ENCODE data around the gene PTPN23. TPM values are rescaled to one million over a fixed set of nuclear protein-coding genes. Genes with fewer than 3 reads are reported as not detected.

Gene PTPN23
- total RNA-seq, 1 donor = 14.3 TPM

DNA sequence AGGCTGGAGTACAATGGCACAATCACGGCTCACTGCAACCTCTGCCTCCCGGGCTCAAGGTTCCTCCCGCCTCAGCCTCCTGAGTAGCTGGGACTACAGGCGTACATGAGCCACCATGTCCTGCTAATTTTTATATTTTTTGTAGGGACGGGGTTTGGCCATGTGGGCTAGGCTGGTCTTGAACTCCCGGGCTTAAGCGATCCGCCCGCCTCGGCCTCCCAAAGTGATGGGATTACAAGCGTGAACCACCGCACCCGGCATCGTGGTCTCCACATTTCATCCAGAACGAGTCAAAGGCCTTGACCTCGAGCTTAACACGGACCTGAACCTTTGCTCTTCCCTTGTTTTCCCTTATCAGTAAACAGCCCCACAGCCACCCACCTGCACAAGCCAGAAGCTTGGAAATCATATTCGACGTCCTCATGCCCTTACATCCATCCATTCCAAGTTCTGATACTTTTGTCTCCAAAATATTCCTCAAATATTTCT is 1.4 kb upstream of the PTPN23 start:
- peak overlapping the region; percentile 95 for H3K4me3 ChIP-seq (ENCODE audit: low read depth, low read length)
- TF ChIP-seq, protein P1, sequence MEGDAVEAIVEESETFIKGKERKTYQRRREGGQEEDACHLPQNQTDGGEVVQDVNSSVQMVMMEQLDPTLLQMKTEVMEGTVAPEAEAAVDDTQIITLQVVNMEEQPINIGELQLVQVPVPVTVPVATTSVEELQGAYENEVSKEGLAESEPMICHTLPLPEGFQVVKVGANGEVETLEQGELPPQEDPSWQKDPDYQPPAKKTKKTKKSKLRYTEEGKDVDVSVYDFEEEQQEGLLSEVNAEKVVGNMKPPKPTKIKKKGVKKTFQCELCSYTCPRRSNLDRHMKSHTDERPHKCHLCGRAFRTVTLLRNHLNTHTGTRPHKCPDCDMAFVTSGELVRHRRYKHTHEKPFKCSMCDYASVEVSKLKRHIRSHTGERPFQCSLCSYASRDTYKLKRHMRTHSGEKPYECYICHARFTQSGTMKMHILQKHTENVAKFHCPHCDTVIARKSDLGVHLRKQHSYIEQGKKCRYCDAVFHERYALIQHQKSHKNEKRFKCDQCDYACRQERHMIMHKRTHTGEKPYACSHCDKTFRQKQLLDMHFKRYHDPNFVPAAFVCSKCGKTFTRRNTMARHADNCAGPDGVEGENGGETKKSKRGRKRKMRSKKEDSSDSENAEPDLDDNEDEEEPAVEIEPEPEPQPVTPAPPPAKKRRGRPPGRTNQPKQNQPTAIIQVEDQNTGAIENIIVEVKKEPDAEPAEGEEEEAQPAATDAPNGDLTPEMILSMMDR (IDR thresholded peaks at IDR 0.05; ENCODE audit: insufficient read depth, low read length) = no peak
- no peak for DNase-seq (ENCODE audit: low read depth)

GRCh38 chr3:47380026-47380600 is 708 bp upstream of the PTPN23 start:
- TF ChIP-seq, protein P1 (IDR thresholded peaks at IDR 0.05; ENCODE audit: insufficient read depth, low read length) = no peak
- H3K4me3 ChIP-seq (ENCODE audit: low read depth, low read length) = peak overlapping the region; percentile 95
- no peak for DNase-seq (ENCODE audit: low read depth)

GRCh38 chr3:47381317-47382157 is 716 bp downstream of the PTPN23 start:
- peak; percentile 78 for DNase-seq (ENCODE audit: low read depth)
- peak overlapping the region; percentile 95 for H3K4me3 ChIP-seq (ENCODE audit: low read depth, low read length)
- TF ChIP-seq, protein P1 (IDR thresholded peaks at IDR 0.05; ENCODE audit: insufficient read depth, low read length) = no peak

DNA sequence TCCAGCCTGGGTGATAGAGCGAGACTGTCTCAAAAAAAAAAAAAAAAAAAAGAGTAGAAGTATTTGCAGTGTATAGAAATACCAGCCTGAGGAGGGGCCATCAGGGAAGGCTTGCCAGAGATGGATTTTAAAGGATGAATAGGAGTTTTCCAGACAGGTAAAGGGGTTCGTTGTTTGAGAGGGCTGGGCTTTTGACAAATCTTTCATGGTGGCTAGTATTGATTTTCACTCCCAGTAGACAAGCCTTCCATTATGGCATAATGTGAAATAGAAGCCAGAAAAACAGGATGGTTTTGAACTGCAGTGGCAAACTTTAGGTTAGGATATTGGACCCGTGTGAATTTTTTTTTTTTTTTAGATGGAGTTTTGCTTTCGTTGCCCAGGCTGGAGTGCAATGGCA is 3.6 kb downstream of the PTPN23 start:
- DNase-seq (ENCODE audit: low read depth) = no peak
- TF ChIP-seq, protein P1 (IDR thresholded peaks at IDR 0.05; ENCODE audit: insufficient read depth, low read length) = no peak
- H3K4me3 ChIP-seq (ENCODE audit: low read depth, low read length) = no peak overlapping the region

- DNase-seq (ENCODE audit: low read depth) = peak; percentile 49
- no peak overlapping the region for H3K4me3 ChIP-seq (ENCODE audit: low read depth, low read length)
- TF ChIP-seq, protein P1 (IDR thresholded peaks at IDR 0.05; ENCODE audit: insufficient read depth, low read length) = no peak
Observed at GRCh38 chr3:47385007-47385406, 4.2 kb downstream of the PTPN23 start.

- TF ChIP-seq, protein P1 (IDR thresholded peaks at IDR 0.05; ENCODE audit: insufficient read depth, low read length) = no peak
- H3K4me3 ChIP-seq (ENCODE audit: low read depth, low read length) = no peak overlapping the region
- no peak for DNase-seq (ENCODE audit: low read depth)
Observed at GRCh38 chr3:47385796-47386195, 5.0 kb downstream of the PTPN23 start.
